Erythroblast (primary cell): Measurements from ENCODE around the gene ADD3.

Experiments used
- DNase-seq, 2 experiments: peaks; one replicate each; lab custom pipeline; 2025; lab: John Stamatoyannopoulos, UW
- GATA1 ChIP-seq: IDR thresholded peaks from 2 replicates; pipeline ENCODE4 v1.6.1; 2011; ENCODE audit warnings: low read depth, mild to moderate bottlenecking, control low read depth, low read length, moderate library complexity
- POLR2A ChIP-seq: IDR thresholded peaks from 2 replicates; pipeline ENCODE4 v1.6.1; 2011; ENCODE audit warnings: mild to moderate bottlenecking, low read length

The ADD3 gene

DNA sequence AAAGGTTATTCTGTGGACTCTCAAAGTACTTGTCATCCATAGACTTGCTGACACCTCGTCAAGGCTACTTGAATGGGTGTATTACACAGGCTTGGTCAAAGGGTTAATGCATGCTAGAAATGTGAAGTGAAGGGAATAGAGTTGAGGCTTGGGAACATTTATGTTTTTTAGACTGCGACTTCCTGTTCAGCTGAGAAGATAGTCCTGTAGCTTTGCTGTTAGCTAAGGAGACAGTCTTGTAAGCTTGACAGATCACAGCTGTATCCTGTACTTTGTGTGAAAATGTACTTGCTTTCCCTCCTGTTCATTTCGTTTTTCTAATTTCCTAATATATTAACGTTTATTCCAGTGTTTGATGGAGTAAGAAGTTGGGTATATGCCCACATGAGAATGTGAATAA, 52.1 kb downstream of the ADD3 start:
- DNase-seq, result no peak
- no peak for TF ChIP-seq GATA1
- no peak for TF ChIP-seq POLR2A

DNA sequence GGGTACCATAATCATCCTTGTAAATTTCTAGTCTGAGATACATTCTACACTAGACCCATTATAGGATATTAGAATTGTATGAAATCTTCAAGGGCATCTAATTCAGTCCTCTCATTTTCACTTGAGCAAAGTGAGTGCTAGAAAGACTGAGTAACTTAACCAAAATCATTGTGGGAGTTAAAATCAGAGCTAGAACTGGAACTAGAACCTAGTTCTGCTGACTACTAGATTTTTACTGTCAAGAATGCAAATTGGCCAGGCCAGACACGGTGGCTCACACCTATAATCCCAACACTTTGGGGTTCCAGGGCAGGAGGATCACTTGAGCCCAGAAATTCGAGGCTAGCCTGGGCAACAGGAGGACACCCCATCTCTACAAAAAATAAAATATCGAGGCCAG, 53.9 kb downstream of the ADD3 start:
- no peak for DNase-seq
- TF ChIP-seq POLR2A (no peak), GATA1 (no peak)

DNA sequence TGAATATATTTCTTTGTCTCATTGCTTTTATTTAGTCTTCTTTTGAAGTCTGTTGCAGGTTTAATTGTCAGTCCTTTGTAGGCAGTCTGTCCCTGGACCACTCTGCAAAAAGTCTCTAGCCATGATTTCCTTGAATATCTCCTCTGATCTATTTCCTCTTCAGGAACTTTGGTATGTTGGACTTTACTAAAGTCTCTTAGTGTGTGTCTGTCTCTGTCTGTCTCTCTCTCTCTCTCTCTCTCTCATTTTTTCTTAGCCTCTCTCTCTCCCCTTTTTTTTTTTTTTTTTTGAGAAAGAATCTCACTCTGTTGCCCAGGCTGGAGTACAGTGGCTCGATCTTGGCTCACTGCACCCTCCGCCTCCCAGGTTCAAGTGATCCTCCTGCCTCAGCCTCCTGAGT, 57.5 kb downstream of the ADD3 start:
- TF ChIP-seq GATA1, result no peak
- no peak for TF ChIP-seq POLR2A
- DNase-seq, result no peak

DNA sequence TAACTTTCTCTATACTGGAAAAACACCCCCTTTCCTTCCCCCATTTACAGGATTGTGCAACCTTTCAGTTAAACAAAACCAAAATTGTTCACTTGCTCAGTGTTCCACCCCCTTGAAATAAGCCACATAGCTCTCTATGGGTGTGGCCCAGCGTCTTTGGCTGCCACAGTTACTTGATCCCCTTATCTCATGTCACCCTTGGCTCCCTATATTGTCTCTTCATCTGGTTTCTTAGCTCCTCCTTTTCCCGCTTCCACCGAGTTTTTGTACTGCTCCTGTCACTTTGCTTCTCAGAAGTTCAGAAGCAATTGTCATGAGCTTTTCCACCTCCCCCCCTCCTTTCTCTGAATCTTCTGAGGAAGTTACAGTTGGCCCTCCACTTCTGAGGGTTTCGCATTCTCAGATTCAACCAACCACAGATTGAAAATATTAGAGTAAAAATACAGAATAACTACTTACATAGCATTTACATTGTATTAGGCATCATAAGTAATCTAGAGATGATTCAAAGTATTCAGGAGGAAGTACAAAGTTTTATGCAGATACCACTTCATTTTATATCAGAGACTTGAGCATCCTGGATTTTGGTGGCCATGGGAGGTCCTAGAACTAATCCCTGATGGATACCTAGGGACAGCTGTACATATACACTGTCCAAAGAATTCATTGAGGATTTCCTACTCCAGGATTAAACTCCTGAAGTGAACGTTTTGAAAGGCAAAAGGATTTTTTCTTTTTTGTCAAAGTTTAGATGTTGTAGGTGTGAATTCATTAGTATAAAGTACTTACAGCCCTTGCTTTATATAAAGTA, 60.4 kb downstream of the ADD3 start:
- peak; percentile 68 to 83 for DNase-seq
- no peak for TF ChIP-seq POLR2A
- TF ChIP-seq GATA1, result no peak

DNA sequence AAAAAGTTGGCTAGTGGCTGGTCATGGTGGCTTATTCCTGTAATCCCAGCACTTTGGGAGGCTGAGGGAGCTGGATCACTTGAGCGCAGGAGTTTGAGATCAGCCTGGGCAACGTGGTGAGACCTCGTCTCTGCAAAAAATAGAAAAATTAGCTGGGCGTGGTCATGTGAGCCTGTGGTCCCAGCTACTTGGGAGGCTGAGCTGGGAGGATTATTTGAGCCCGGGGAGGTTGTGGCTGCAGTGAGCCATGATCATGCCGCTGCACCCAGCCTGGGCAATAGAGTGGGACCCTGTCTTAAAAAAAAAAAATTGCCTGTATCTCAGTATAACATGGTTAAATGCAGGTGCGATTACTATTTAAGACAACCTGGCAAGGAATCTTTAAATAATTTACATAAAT, 61.0 kb downstream of the ADD3 start:
- no peak for DNase-seq
- TF ChIP-seq POLR2A, result no peak
- no peak for TF ChIP-seq GATA1

DNA sequence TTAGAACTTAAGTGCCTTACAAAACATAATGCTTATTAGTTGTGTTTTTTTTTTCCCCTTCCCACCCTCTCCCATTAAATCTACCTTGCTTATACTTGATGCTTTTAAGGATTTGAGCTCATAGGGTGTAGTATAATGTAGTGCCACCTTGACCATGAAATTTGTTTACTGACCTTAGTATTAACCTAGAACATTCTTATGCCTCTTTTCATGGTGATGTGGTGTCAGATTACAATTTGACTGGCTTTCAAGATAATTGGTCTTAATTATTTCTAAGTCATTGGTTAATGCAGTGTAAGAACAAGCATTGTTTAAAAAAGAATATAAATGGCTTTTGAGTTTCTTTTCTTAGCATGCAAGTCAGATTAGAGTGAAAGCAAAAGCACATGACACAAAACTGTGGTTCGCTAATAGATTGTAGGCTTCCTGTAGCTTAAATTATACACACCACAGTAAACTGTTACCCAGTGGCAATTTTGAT, 61.8 kb downstream of the ADD3 start:
- peak in 1 of 2 experiments; percentile 14 for DNase-seq
- no peak for TF ChIP-seq POLR2A
- no peak for TF ChIP-seq GATA1

DNA sequence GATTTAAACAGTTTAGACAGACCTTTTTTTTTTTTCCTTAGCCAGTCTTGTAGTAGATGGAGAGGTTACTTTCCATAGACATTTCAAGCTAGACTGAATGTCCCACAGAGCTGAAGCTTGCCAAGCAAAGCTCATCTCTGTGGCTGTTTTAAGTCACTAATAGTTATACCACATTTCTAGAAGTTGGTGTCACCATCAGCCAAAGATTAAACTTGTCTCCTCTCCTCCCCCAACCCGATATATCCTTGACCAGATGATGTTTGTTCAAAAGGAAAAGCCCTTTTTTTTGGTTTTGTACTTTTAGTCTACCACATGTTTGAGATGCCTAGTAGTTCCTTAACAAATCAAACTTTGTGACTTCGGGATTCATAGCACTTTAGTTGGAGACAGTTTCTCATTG, 66.1 kb downstream of the ADD3 start:
- no peak for DNase-seq
- TF ChIP-seq GATA1, result no peak
- TF ChIP-seq POLR2A, result no peak

DNA sequence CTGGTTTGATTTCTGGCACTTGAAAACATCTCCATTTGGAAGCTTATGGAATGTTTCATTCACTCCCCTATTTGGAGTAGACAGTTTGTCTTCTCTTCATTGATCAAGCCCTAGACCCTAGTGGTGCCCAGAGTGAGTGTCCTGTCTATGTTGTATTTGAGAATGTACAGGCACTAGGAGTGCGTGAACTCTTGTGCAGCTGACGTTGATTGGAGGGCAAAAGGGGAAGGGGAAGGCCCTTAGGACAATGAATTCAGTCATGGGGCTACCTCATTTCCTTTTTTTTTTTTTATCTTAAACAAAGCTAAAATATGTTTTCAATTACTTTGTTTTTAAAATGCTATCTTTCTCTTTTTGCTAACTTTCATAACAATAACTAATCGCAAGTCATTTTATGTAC, 66.5 kb downstream of the ADD3 start:
- DNase-seq, result no peak
- TF ChIP-seq GATA1, result no peak
- TF ChIP-seq POLR2A, result no peak

DNA sequence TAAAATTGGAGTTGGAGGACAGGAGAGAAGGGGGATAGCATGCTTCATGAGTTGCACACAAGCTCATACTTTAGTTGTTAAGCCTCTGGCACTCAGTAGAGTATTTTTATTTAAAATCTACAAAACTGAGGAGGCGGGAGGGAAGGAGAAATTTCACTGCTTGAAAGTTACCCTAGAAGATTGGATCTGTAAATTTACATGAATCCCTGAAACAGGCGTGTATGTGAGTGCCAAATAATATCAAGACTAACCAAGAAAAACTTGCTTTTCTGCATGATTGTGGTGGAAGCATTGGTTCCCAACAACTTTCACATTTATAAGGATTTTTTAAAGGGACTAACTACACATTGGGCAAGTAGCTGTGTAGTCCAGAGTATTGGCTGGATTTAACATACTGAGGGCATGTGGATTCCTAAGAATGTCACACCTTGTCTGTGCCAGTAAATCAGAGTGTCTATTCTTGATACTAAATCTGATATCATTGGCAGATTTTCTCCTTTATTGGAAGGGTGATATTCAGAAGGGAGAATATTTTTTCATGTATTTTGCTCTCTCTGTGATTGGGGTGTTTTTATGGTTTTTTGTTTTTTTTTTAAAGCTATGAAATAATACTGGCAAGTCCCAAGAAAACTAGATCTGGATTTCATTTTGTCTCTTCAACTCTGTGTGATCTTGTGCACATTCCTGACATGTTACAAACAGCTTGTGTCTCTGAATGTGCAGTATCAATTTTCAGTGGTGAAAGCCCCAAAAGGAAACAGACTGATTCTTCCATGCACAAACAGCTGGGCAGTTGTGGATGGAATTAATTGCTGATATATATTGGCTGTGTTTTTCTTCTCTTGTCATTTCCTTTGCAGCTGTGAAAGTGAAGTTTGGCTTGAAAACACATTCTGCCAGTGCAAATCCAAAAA, 67.2 kb downstream of the ADD3 start:
- TF ChIP-seq GATA1, result no peak
- TF ChIP-seq POLR2A, result no peak

DNA sequence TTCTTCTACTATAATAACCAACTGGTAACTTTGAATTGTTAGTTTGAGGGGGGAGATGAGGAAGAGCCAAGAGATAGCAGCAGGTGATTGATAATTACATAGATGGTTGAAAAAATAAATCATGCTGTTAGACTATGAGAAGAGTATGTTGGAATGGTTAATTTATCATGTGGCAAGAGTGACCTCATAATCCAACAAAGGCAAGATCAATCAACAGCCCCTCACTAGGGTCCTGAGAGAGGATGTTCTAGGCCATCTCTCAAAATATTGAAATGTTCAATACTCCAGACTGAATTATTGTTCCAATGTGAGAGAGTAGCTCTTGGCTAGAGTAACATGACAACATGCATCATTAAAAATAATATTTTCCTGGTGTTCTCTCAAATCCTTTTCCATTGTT, 67.9 kb downstream of the ADD3 start:
- TF ChIP-seq GATA1 (no peak), POLR2A (no peak)
- DNase-seq, result no peak

More for the DNA sequence above, 67.2 kb downstream of the ADD3 start:
- DNase-seq, result no peak

DNA sequence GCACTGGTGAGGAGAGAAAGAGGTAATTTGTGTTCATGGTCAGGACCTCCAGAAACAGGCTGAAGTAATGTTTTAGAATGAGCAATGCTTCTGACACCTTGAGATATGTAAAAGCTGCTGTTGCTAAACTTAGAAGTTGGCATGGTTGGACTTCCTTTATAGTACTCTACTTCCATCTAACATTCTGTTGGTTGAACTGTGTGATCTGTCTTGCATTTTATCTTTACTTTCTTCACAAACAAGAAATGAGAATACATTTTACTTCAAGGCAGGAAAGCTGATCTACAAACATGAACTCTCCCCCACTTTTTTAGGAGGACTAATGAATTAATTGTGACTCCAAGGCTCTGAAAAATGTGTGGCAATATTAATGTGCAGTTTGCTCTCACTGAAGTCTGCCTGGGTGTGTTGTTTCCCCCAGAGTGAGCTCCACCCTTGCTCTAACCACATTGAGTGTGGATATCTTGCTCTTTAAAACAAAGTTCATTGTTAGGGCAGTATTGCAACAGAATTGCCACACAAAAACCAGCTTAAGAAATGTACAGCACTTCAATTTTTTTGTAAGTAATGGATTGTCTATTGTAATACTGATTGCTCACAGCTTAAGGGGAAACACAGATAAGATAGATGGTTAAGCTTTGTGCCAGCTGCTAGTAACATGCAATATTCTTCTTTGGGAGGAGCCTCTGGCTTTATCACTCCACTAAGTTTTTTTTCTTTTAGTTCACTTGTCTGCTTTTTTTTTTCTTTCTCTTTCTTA, 69.0 kb downstream of the ADD3 start:
- peak; percentile 75 to 79 for DNase-seq

DNA sequence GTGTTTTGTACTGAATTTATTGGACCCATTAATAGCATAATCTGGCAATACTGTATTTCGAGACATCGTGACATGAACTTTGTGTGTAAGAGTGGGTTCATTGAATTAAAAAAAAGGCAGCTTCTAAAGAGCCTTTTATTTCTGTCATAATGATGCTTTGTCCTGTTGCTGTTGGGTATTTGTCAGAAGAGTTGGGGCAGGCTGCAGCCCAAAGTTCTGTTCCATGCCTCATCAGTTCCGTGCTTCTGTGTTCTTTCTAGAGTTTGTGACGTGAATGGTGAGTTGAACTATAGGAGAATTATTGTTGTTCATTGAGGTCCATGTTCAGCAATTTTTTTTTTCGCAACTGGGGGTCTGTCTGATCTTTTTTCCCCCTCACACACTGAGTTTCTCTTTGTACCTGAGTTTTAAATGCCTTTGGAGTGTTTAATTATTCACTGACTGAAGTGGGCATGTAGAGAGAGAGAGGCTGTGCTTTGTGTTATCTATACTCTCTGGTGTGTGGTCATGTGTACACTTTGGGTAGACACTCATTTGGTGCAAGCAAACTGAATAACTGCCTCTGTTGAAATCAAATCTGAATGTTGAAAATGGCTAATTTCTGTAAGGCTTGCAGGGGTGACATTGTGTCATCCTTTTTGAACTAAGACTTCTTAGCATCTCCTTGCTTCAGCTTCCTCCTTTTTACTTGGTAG, 69.8 kb downstream of the ADD3 start:
- TF ChIP-seq POLR2A (no peak), GATA1 (no peak)
- peak; percentile 31 to 33 for DNase-seq

More for the DNA sequence above, 69.0 kb downstream of the ADD3 start:
- TF ChIP-seq POLR2A (peak; percentile 5), GATA1 (no peak)

DNA sequence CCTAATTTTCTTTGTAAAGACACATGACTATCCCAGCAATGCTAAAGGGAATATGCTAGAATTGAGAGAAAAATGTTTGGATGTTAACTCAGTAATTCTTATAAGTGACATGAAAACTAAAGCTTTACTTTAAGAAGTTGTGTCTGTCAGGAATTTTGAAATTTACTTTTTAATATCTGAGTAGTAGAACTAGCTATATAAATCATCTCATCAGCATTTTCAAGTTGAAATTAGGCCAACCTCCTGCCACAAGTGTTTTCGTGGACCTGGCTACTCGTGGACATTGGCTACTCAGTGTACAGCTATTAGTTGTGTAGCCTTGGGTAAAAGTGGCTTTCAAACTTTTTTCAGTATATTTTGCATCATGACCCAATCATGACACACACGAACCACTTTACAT, 70.5 kb downstream of the ADD3 start:
- TF ChIP-seq GATA1 (no peak), POLR2A (no peak)
- DNase-seq, result no peak

DNA sequence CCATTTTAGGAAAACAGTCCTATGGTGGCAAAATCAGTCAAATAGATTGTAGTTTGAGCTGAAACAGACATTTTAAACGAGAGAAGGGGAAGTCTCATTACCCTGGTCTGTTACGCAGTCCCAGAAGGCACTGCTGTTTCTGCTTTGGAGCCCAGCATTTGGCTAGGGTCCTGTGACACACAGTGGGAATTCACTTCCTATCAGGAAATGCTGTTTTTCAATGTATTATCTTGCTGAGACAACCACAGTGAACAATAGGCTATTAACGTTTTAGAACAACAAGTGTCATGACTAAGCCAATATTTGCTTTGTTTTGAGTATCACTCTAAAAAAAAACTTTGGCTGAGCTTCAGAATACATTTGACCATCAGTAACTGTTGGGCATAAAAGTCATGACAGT, 74.1 kb downstream of the ADD3 start:
- peak; percentile 21 to 30 for DNase-seq
- TF ChIP-seq GATA1 (no peak), POLR2A (no peak)
